WTC11 (cell line): ENCODE data around the gene EGFR. TPM values are rescaled to one million over a fixed set of nuclear protein-coding genes. Genes with fewer than 3 reads are reported as not detected.

ENCODE experiments used
- ATAC-seq: fragments of 200-7000 bp; cut with Tn5 transposase; 2 replicates; pipeline ENCODE4 v1.10.0; 2021; ENCODE audit warnings: mild to moderate bottlenecking, moderate library complexity
- CTCF ChIA-PET: fragments of 300-600 bp; sonication (Branson Sonifier 250); formaldehyde crosslinking; loops from one replicate; lab custom pipeline; 2021; ENCODE audit warnings: antibody characterized with exemption; lab: Charles Lee
- POLR2A ChIA-PET: fragments of 350-600 bp; sonication (Branson Sonifier 250); formaldehyde crosslinking; loops from one replicate; lab custom pipeline; 2021; ENCODE audit warnings: antibody characterized with exemption; lab: Charles Lee
- DNase-seq: peaks from one replicate; pipeline ENCODE4 v3.0.0; 2021; ENCODE audit warnings: low spot score
- H3K27ac Mint-ChIP-seq: 2 replicates; pipeline ENCODE4 v1.8.0; 2021; ENCODE audit warnings: mixed read lengths
- H3K27me3 Mint-ChIP-seq: 2 replicates; pipeline ENCODE4 v1.8.0; 2021; ENCODE audit warnings: low read depth, mild to moderate bottlenecking, moderate library complexity, mixed read lengths
- H3K36me3 Mint-ChIP-seq: 2 replicates; pipeline ENCODE4 v1.8.0; 2021; ENCODE audit warnings: mixed read lengths
- H3K4me1 Mint-ChIP-seq: 2 replicates; pipeline ENCODE4 v1.8.0; 2022; ENCODE audit warnings: mixed read lengths
- H3K4me3 Mint-ChIP-seq: 2 replicates; pipeline ENCODE4 v1.8.0; 2021; ENCODE audit warnings: mild to moderate bottlenecking, moderate library complexity, mixed read lengths
- H3K9me3 Mint-ChIP-seq: 2 replicates; pipeline ENCODE4 v1.8.0; 2021; ENCODE audit warnings: mixed read lengths
- AR ChIP-seq: fragments of 250-450 bp; sonication (Bioruptor Pico); IDR thresholded peaks from 2 replicates; pipeline ENCODE4 v1.9.0; 2021; ENCODE audit warnings: mild to moderate bottlenecking
- ARID4B ChIP-seq: sonication (generic); formaldehyde crosslinking; IDR thresholded peaks from 2 replicates; pipeline ENCODE4 v1.8.0; 2023; ENCODE audit warnings: missing genetic modification reagents, mild to moderate bottlenecking, borderline replicate concordance
- ATF2 ChIP-seq: sonication (generic); formaldehyde crosslinking; IDR thresholded peaks from 2 replicates; pipeline ENCODE4 v1.8.1; 2022; ENCODE audit warnings: low read depth, missing genetic modification reagents, borderline replicate concordance
- ATF3 ChIP-seq: sonication (generic); formaldehyde crosslinking; conservative IDR thresholded peaks from 2 replicates; pipeline ENCODE4 v1.8.1; 2022; ENCODE audit warnings: mild to moderate bottlenecking, missing genetic modification reagents
- FOXP4 ChIP-seq: sonication (generic); formaldehyde crosslinking; IDR thresholded peaks from 2 replicates; pipeline ENCODE4 v1.8.0; 2022; ENCODE audit warnings: mild to moderate bottlenecking, missing genetic modification reagents
- GABPB1 ChIP-seq: sonication (generic); formaldehyde crosslinking; IDR thresholded peaks from 2 replicates; pipeline ENCODE4 v1.8.1; 2023; ENCODE audit warnings: mild to moderate bottlenecking, missing genetic modification reagents
- GRHL2 ChIP-seq: fragments of 250-450 bp; sonication (Bioruptor Pico); IDR thresholded peaks from 2 replicates; pipeline ENCODE4 v1.8.0; 2022; ENCODE audit warnings: mild to moderate bottlenecking, moderate library complexity; ENCODE audit not compliant: insufficient replicate concordance, severe bottlenecking
- IRF1 ChIP-seq: sonication (generic); formaldehyde crosslinking; IDR thresholded peaks from 2 replicates; pipeline ENCODE4 v1.8.0; 2023; ENCODE audit warnings: missing genetic modification reagents
- JUN ChIP-seq: sonication (generic); formaldehyde crosslinking; IDR thresholded peaks from 2 replicates; pipeline ENCODE4 v1.8.0; 2023; ENCODE audit warnings: mild to moderate bottlenecking, missing genetic modification reagents
- MLX ChIP-seq: sonication (generic); formaldehyde crosslinking; IDR thresholded peaks from 2 replicates; pipeline ENCODE4 v1.8.1; 2023; ENCODE audit warnings: mild to moderate bottlenecking, missing genetic modification reagents, moderate library complexity
- MYBL2 ChIP-seq: sonication (generic); formaldehyde crosslinking; IDR thresholded peaks from 2 replicates; pipeline ENCODE4 v1.8.1; 2023; ENCODE audit warnings: mild to moderate bottlenecking, moderate library complexity, missing genetic modification reagents
- NR1H2 ChIP-seq: sonication (generic); formaldehyde crosslinking; IDR thresholded peaks from 2 replicates; pipeline ENCODE4 v1.9.0; 2021; ENCODE audit warnings: mild to moderate bottlenecking, moderate library complexity, missing genetic modification reagents
- NR3C1 ChIP-seq: sonication (generic); formaldehyde crosslinking; conservative IDR thresholded peaks from 2 replicates; pipeline ENCODE4 v1.8.1; 2023; ENCODE audit warnings: low read depth, mild to moderate bottlenecking, missing genetic modification reagents
- RELA ChIP-seq: sonication (generic); formaldehyde crosslinking; IDR thresholded peaks from 2 replicates; pipeline ENCODE4 v1.8.1; 2022; ENCODE audit warnings: missing genetic modification reagents, mild to moderate bottlenecking, borderline replicate concordance
- ZNF396 ChIP-seq: fragments of 250-450 bp; sonication (Bioruptor Pico); IDR thresholded peaks from 2 replicates; pipeline ENCODE4 v1.8.0; 2021; ENCODE audit warnings: mild to moderate bottlenecking, moderate library complexity, borderline replicate concordance
- ZNF671 ChIP-seq: fragments of 250-450 bp; sonication (Bioruptor Pico); IDR thresholded peaks from 2 replicates; pipeline ENCODE4 v1.8.0; 2021; ENCODE audit warnings: mild to moderate bottlenecking
- total RNA-seq: library from RNA; stranded (reverse); gene quantifications from 3 replicates; pipeline ENCODE4 v1.2.3, GENCODE V29; 2021

EGFR gene
- total RNA-seq, 1 experiment from 2014 or later, result 5.9 TPM

- no peak for TF ChIP-seq AR (CRISPR knock-in tag)
- no peak for TF ChIP-seq JUN
- no peak for TF ChIP-seq ZNF671 (CRISPR knock-in tag)
- TF ChIP-seq, all 79 proteins: peak for 0
These were observed 111.8 kb downstream of the EGFR start (continued) for GRCh38 chr7:55130395-55131141.

GRCh38 chr7:55131142-55131929 is 112.5 kb downstream of the EGFR start:
- H3K27ac Mint-ChIP-seq, result no peak overlapping the region
- H3K4me1 Mint-ChIP-seq, result peaks cover 33% of the 10 kb centered on the region
- H3K4me3 Mint-ChIP-seq, result no peak overlapping the region
- H3K36me3 Mint-ChIP-seq, result no peaks in the 10 kb centered on the region
- TF ChIP-seq GABPB1, result no peak
- no peak for TF ChIP-seq NR1H2 (CRISPR knock-in tag)
- no peak for TF ChIP-seq IRF1
- no peak for TF ChIP-seq NR3C1 (CRISPR knock-in tag)
- ChIA-PET CTCF (interaction anchor here (1.8 to 3.0 kb wide), 2 partner anchors 14 to 124 kb away, joined by 5 to 22 read pairs; no protein-coding TSS in a partner anchor), POLR2A (interaction anchor here (0.6 kb wide), 1 partner anchor 111 kb away, joined by 3 read pairs; no protein-coding TSS in a partner anchor)
- no peak for DNase-seq
- H3K9me3 Mint-ChIP-seq, result no peaks in the 10 kb centered on the region
- no peak for ATAC-seq
- H3K27me3 Mint-ChIP-seq, result no peaks in the 10 kb centered on the region

- DNase-seq, result no peak
- Mint-ChIP-seq H3K36me3 (no peaks in the 10 kb centered on the region), H3K4me1 (peaks cover 33% of the 10 kb centered on the region), H3K4me3 (no peak overlapping the region), H3K9me3 (no peaks in the 10 kb centered on the region), H3K27me3 (no peaks in the 10 kb centered on the region), H3K27ac (no peak overlapping the region)
- ATAC-seq, result no peak
- POLR2A ChIA-PET, result no interaction called here
- CTCF ChIA-PET, result interaction anchor here (0.6 to 1.5 kb wide), 2 partner anchors 49 to 118 kb away, joined by 3 to 6 read pairs; no protein-coding TSS in a partner anchor
- TF ChIP-seq MYBL2, result no peak
- TF ChIP-seq FOXP4 (CRISPR knock-in tag), result no peak
- TF ChIP-seq RELA (CRISPR knock-in tag), result no peak
- no peak for TF ChIP-seq ATF3
- no peak for TF ChIP-seq GRHL2 (CRISPR knock-in tag)
- no peak for TF ChIP-seq ZNF396 (CRISPR knock-in tag)
- TF ChIP-seq ATF2 (CRISPR knock-in tag), result no peak
- TF ChIP-seq ARID4B, result no peak
- TF ChIP-seq NR1H2 (CRISPR knock-in tag), result no peak
- no peak for TF ChIP-seq MLX (CRISPR knock-in tag)
These were observed 113.7 kb downstream of the EGFR start for GRCh38 chr7:55132550-55132889.
